Upper lobe of right lung (tissue), 1 donor: ENCODE data around the gene LRIG2. TPM values are rescaled to one million over a fixed set of nuclear protein-coding genes. Genes with fewer than 3 reads are reported as not detected.
"Not testable (repeated sequence)": the region's sequence is repeated elsewhere in the genome, so short reads cannot be mapped to it uniquely, and the experiment has no call there.

Experiments
- ATAC-seq: fragments of 200-7000 bp; cut with Tn5 transposase; one replicate; pipeline ENCODE4 v1.9.1; 2020; ENCODE audit warnings: mild to moderate bottlenecking, moderate library complexity
- DNase-seq: peaks from one replicate; pipeline ENCODE4 v3.0.0-alpha.2; 2020
- H3K27ac ChIP-seq: fragments of 200-600 bp; one replicate; pipeline ENCODE4 v1.8.0; 2022
- H3K27me3 ChIP-seq: fragments of 200-600 bp; one replicate; pipeline ENCODE4 v1.8.0; 2022; ENCODE audit warnings: mild to moderate bottlenecking
- H3K36me3 ChIP-seq: fragments of 200-600 bp; one replicate; pipeline ENCODE4 v1.8.0; 2022
- H3K4me1 ChIP-seq: fragments of 200-600 bp; one replicate; pipeline ENCODE4 v1.8.0; 2022
- H3K4me3 ChIP-seq: fragments of 200-600 bp; one replicate; pipeline ENCODE4 v1.8.0; 2022; ENCODE audit warnings: mild to moderate bottlenecking
- H3K9me3 ChIP-seq: fragments of 200-600 bp; one replicate; pipeline ENCODE4 v1.8.0; 2022
- intact Hi-C: fragments of 100-400 bp; cut with DNase I; formaldehyde crosslinking; loops from one replicate; pipeline ENCODE4 v1.11.0; 2022
- long read RNA-seq: library from polyadenylated mRNA; unstranded; transcript quantifications from one replicate; pipeline ENCODE4 v2.0.0, GENCODE V29; 2021
- total RNA-seq: library from RNA; stranded (reverse); fragmentation: NEBNext Ultra II Directional; extraction: Animal tissue kit (Norgen Biotek cat#: 25700); gene quantifications from one replicate; pipeline ENCODE4 v1.2.1, GENCODE V29; 2021
- TF ChIP-seq, protein P1 (sequence below): fragments of 200-600 bp; IDR thresholded peaks from one replicate; pipeline ENCODE4 v1.8.0; 2022; ENCODE audit warnings: antibody characterized with exemption
- donor health status: DM: no; HTN: yes; CAD: no; lungs with severe emphysema.

The LRIG2 gene
- total RNA-seq = 10.9 TPM
- long read RNA-seq, full-length matches to known transcripts = 5 of 26 reads
- long read RNA-seq, partial matches to known transcripts = 6 of 26 reads
- long read RNA-seq, other reads (novel, unspliced or antisense) = 15 of 26 reads

DNA sequence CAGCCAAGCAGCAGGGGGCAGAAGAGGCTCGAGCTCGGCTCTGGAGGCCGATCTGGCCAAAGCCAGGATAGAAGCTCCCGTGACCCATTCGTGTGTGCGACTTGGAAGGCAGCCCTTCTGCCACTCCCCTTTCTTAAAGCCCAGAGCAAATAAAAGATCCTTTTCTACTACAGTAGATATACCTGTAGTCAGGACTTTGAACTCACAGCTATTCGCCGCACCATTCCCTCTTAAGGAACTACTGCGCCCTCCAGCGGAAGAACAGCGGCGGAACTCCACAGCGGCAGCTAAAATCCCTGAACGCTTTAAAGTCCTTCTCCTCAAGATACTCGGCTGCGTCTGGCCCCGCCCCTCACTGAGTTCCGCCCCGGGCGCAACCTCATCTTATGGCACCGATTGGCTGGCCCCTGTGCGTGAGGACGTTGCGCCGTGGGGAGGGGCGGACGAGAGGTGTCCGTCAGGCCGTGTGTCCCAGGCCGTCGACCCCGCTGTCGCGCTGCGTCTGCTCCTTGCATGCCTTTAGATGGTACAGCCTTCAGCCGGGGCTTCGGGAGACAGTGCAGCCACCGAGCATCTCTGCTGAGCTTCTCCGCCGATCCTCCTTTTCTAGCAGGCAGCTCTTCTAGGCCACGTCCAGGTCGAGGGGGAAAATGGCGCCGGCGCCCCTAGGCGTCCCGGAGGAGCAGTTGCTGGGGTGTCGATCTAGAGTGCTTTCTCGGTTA lies at the start of gene LRIG2:
LRIG2 (plus strand) TSS at position 442 of the 722 bp plus-strand sequence; CDS start at position 651, 209 bp downstream.
- Histone ChIP-seq H3K27me3 (no peaks in the 10 kb centered on the region), H3K4me1 (peaks cover 19% of the 10 kb centered on the region), H3K36me3 (peaks cover 8% of the 10 kb centered on the region), H3K9me3 (no peaks in the 10 kb centered on the region), H3K27ac (peak within 1 kb of the TSS; percentile 94), H3K4me3 (peak within 1 kb of the TSS; percentile 98)
- DNase-seq (peak; percentile 99), ATAC-seq (peak; percentile 99)
- intact Hi-C loops = no loop called here
- TF ChIP-seq, protein P1, sequence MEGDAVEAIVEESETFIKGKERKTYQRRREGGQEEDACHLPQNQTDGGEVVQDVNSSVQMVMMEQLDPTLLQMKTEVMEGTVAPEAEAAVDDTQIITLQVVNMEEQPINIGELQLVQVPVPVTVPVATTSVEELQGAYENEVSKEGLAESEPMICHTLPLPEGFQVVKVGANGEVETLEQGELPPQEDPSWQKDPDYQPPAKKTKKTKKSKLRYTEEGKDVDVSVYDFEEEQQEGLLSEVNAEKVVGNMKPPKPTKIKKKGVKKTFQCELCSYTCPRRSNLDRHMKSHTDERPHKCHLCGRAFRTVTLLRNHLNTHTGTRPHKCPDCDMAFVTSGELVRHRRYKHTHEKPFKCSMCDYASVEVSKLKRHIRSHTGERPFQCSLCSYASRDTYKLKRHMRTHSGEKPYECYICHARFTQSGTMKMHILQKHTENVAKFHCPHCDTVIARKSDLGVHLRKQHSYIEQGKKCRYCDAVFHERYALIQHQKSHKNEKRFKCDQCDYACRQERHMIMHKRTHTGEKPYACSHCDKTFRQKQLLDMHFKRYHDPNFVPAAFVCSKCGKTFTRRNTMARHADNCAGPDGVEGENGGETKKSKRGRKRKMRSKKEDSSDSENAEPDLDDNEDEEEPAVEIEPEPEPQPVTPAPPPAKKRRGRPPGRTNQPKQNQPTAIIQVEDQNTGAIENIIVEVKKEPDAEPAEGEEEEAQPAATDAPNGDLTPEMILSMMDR = peak; percentile 83

DNA sequence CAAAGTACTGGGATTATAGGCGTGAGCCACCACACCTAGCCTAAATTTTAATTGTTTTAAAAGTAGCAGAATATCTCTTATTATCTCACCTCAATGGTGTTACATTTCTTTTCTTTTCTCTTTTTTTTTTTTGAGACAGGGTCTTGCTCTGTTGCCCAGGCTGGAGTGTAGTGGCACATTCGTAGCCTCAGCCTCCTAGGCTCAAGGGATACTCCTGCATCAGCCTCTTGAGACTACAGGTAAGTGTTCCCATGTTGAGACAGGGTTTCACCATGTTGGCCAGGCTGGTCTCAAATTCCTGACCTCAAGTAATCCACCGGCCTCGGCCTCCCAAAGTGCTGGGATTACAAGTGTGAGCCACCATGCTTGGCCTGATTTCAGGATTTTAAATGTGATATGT lies 49.7 kb upstream of the LRIG2 start:
- H3K27me3 ChIP-seq, H3K4me3 ChIP-seq, H3K36me3 ChIP-seq, H3K9me3 ChIP-seq, H3K27ac ChIP-seq, ATAC-seq, intact Hi-C loops, H3K4me1 ChIP-seq, DNase-seq: not testable (repeated sequence)

DNA sequence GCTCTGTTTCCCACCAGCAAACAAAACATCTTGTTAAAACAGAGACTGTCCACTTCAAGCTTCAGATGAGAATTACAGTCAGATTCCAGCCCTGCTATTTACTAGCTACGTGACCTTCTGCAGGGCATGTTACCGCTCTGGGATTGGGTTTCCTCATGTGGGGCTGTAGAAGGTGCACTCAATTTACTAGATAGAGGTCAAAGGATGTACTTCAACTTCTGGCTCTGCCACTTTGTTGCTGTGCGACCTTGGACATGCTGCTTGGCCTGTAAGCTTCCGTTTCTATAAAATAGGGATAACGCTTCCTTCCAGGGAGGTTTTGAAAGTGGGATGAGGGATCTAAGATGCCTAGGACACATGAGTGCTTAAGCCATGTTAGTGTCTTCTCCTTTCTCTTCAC lies 46.0 kb upstream of the LRIG2 start:
- Histone ChIP-seq H3K36me3 (no peaks in the 10 kb centered on the region), H3K4me3 (no peak overlapping the region), H3K9me3 (no peaks in the 10 kb centered on the region), H3K27ac (no peak overlapping the region), H3K27me3 (no peaks in the 10 kb centered on the region), H3K4me1 (no peaks in the 10 kb centered on the region)
- TF ChIP-seq, protein P1 = no peak
- ATAC-seq (no peak), DNase-seq (no peak)
- intact Hi-C loops = no loop called here

DNA sequence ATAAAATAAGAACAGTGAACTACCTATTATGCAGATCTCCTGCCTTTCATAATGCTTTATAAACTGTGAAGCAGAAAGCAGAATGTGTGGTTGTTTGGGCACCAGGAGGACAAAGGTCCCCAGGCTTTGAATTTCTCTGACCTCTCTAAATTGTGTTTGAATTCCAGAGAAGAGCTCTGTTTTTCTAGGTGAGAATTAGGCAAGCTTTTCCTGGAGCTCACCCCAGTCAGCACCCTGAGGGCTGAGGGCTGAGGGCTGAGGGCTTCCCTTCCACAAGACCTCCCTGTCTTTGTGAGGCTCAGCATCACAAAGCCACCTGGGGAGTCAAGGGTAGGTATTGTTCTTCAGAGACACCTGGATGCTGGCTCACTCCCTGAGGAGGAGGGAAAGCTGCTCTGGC lies 45.5 kb upstream of the LRIG2 start:
- TF ChIP-seq, protein P1 = no peak
- intact Hi-C loops = no loop called here
- H3K27ac ChIP-seq = no peak overlapping the region
- ATAC-seq (no peak), DNase-seq (no peak)
- no peaks in the 10 kb centered on the region for H3K4me1 ChIP-seq
- no peaks in the 10 kb centered on the region for H3K36me3 ChIP-seq
- H3K27me3 ChIP-seq = no peaks in the 10 kb centered on the region
- H3K9me3 ChIP-seq = no peaks in the 10 kb centered on the region
- no peak overlapping the region for H3K4me3 ChIP-seq

DNA sequence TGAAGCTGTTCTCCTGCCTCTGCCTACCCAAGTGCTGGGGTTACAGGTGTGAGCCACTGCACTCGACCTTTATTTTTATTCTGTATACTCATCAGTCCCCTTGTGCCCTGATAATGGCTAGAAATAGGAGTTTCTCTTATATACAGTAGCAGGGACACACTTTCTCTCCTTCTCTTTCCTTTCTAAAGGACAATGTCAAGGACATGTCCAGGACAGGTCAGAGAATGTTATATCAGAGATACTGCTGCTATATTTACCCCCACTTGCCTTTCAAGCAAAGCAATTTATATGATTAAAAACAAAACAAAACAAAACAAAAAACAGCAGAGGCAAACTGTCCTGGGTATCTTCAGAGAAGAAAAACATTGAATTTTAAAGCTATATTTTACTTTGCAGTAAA lies 43.2 kb upstream of the LRIG2 start:
- TF ChIP-seq, protein P1 = no peak
- no peaks in the 10 kb centered on the region for H3K9me3 ChIP-seq
- no peak overlapping the region for H3K27ac ChIP-seq
- intact Hi-C loops = no loop called here
- no peaks in the 10 kb centered on the region for H3K36me3 ChIP-seq
- H3K4me3 ChIP-seq = no peak overlapping the region
- H3K4me1 ChIP-seq = no peaks in the 10 kb centered on the region
- H3K27me3 ChIP-seq = no peaks in the 10 kb centered on the region
- no peak for DNase-seq
- no peak for ATAC-seq

- H3K27me3 ChIP-seq = no peaks in the 10 kb centered on the region
- no peak overlapping the region for H3K27ac ChIP-seq
- ATAC-seq (no peak), DNase-seq (no peak)
- H3K9me3 ChIP-seq = no peaks in the 10 kb centered on the region
- TF ChIP-seq, protein P1 = no peak
- H3K4me1 ChIP-seq = no peaks in the 10 kb centered on the region
- H3K4me3 ChIP-seq = no peak overlapping the region
- H3K36me3 ChIP-seq = no peaks in the 10 kb centered on the region
- intact Hi-C loops = no loop called here
Observed at GRCh38 chr1:113031171-113031933, 41.6 kb upstream of the LRIG2 start.
